ENCODE results near the gene FUZ. TPM values are rescaled to one million over a fixed set of nuclear protein-coding genes. Genes with fewer than 3 reads are reported as not detected.

The FUZ gene
- total and polyA plus RNA-seq, 4 donors = 3.8 to 12.5 (median 7.0) TPM

GRCh38 chr19:49767381-49767780 lies 45.7 kb downstream of the FUZ start:
- peak overlapping the region; percentile 81 to 96 (median 88) for H3K4me3 ChIP-seq (ENCODE audit: low read depth in 1 of 3, low read length in 3 of 3)
- peak overlapping the region; percentile 62 to 95 for H3K9ac ChIP-seq (ENCODE audit: low read depth in 1 of 2, low read length in 2 of 2)
- H3K36me3 ChIP-seq (ENCODE audit: control insufficient read depth in 4 of 4, insufficient read depth in 3 of 4, low read depth in 1 of 4, low read length in 3 of 4) = no peaks in the 10 kb centered on the region
- no peaks in the 10 kb centered on the region for H3K27me3 ChIP-seq (ENCODE audit: control insufficient read depth in 4 of 4, insufficient read depth in 4 of 4, low read length in 3 of 4)
- peaks cover 2 to 28% (median 22%) of the 10 kb centered on the region in 4 donors for H3K4me1 ChIP-seq (ENCODE audit: control insufficient read depth in 4 of 4, insufficient read depth in 4 of 4, low read length in 3 of 4)
- no peak for TF ChIP-seq REST (IDR thresholded peaks at IDR 0.05)
- TF ChIP-seq GABPA (IDR thresholded peaks at IDR 0.05 in 1 of 2, conservative IDR thresholded peaks at IDR 0.05 in 1 of 2) = no peak
- no peak for TF ChIP-seq HNF4A (conservative IDR thresholded peaks at IDR 0.05)
- no peaks in the 10 kb centered on the region for H3K9me3 ChIP-seq (ENCODE audit: control insufficient read depth in 4 of 4, low read length in 3 of 4)
- under 1% methylated on average over 9 of the region's 9 CpGs for WGBS
- DNase-seq (ENCODE audit: low spot score) = no peak
- H3K27ac ChIP-seq (ENCODE audit: low read depth in 1 of 2, low read length in 2 of 2) = peak overlapping the region; percentile 73 to 74

DNA sequence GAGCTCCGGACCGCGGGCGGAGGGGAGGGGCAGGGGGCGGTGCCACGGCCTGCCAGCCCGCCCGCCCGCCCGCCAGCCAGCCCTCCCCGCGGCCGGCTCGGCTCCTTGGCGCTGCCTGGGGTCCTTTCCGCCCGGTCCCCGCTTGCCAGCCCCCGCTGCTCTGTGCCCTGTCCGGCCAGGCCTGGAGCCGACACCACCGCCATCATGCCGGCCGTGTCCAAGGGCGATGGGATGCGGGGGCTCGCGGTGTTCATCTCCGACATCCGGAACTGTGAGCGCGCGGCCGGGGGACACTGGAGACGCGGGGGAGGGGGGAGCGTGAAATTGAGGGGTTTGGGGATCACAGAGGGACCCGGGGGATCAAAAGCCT lies 46.2 kb downstream of the FUZ start, which contains the start of gene AP2A1:
Gene AP2A1 (plus strand): TSS at position 72 of the 370 bp plus-strand sequence. CDS start 133 bp downstream, at position 205.
- 1% methylated on average over 38 of the region's 38 CpGs for WGBS
- no peaks in the 10 kb centered on the region for H3K36me3 ChIP-seq (ENCODE audit: control insufficient read depth in 4 of 4, insufficient read depth in 3 of 4, low read depth in 1 of 4, low read length in 3 of 4)
- no peaks in the 10 kb centered on the region for H3K9me3 ChIP-seq (ENCODE audit: control insufficient read depth in 4 of 4, low read length in 3 of 4)
- peak within 1 kb of the TSS; percentile 62 to 95 for H3K9ac ChIP-seq (ENCODE audit: low read depth in 1 of 2, low read length in 2 of 2)
- peak within 1 kb of the TSS; percentile 94 to 96 for H3K27ac ChIP-seq (ENCODE audit: low read depth in 1 of 2, low read length in 2 of 2)
- H3K27me3 ChIP-seq (ENCODE audit: control insufficient read depth in 4 of 4, insufficient read depth in 4 of 4, low read length in 3 of 4) = no peaks in the 10 kb centered on the region
- TF ChIP-seq HNF4A (conservative IDR thresholded peaks at IDR 0.05) (no peak), TAF1 (conservative IDR thresholded peaks at IDR 0.05) (no peak), RAD21 (IDR thresholded peaks at IDR 0.05) (no peak), GABPA (IDR thresholded peaks at IDR 0.05 in 1 of 2, conservative IDR thresholded peaks at IDR 0.05 in 1 of 2) (no peak), NR2F2 (IDR thresholded peaks at IDR 0.05) (no peak), FOXA1 (IDR thresholded peaks at IDR 0.05) (no peak), FOXA2 (IDR thresholded peaks at IDR 0.05) (no peak), YY1 (IDR thresholded peaks at IDR 0.05) (no peak), MAX (IDR thresholded peaks at IDR 0.05) (no peak), SP1 (IDR thresholded peaks at IDR 0.05) (no peak), JUND (IDR thresholded peaks at IDR 0.05) (no peak), HNF4G (IDR thresholded peaks at IDR 0.05) (no peak), RXRA (IDR thresholded peaks at IDR 0.05) (no peak), EGR1 (IDR thresholded peaks at IDR 0.05; ENCODE audit: low read depth in 2 of 2) (no peak), ATF3 (IDR thresholded peaks at IDR 0.05) (no peak)
- TF ChIP-seq, protein P1, sequence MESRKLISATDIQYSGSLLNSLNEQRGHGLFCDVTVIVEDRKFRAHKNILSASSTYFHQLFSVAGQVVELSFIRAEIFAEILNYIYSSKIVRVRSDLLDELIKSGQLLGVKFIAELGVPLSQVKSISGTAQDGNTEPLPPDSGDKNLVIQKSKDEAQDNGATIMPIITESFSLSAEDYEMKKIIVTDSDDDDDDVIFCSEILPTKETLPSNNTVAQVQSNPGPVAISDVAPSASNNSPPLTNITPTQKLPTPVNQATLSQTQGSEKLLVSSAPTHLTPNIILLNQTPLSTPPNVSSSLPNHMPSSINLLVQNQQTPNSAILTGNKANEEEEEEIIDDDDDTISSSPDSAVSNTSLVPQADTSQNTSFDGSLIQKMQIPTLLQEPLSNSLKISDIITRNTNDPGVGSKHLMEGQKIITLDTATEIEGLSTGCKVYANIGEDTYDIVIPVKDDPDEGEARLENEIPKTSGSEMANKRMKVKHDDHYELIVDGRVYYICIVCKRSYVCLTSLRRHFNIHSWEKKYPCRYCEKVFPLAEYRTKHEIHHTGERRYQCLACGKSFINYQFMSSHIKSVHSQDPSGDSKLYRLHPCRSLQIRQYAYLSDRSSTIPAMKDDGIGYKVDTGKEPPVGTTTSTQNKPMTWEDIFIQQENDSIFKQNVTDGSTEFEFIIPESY (IDR thresholded peaks at IDR 0.05) = no peak
- TF ChIP-seq, protein P2, sequence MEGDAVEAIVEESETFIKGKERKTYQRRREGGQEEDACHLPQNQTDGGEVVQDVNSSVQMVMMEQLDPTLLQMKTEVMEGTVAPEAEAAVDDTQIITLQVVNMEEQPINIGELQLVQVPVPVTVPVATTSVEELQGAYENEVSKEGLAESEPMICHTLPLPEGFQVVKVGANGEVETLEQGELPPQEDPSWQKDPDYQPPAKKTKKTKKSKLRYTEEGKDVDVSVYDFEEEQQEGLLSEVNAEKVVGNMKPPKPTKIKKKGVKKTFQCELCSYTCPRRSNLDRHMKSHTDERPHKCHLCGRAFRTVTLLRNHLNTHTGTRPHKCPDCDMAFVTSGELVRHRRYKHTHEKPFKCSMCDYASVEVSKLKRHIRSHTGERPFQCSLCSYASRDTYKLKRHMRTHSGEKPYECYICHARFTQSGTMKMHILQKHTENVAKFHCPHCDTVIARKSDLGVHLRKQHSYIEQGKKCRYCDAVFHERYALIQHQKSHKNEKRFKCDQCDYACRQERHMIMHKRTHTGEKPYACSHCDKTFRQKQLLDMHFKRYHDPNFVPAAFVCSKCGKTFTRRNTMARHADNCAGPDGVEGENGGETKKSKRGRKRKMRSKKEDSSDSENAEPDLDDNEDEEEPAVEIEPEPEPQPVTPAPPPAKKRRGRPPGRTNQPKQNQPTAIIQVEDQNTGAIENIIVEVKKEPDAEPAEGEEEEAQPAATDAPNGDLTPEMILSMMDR (IDR thresholded peaks at IDR 0.05; ENCODE audit: low read depth, low read length, missing input control) = no peak
- H3K4me1 ChIP-seq (ENCODE audit: control insufficient read depth in 4 of 4, insufficient read depth in 4 of 4, low read length in 3 of 4) = peaks cover 2 to 28% (median 22%) of the 10 kb centered on the region in 4 donors
- no peak for DNase-seq (ENCODE audit: low spot score)
- H3K4me3 ChIP-seq (ENCODE audit: low read depth in 1 of 3, low read length in 3 of 3) = peak within 1 kb of the TSS; percentile 81 to 96 (median 88)

Measured in liver (tissue), 9 donors.